Measurements from ENCODE around the gene ORAI3. TPM values are rescaled to one million over a fixed set of nuclear protein-coding genes. Genes with fewer than 3 reads are reported as not detected.

Gene ORAI3
- total RNA-seq, 1 experiment from 2014 or later: 8.7 TPM

- Histone ChIP-seq H3K27ac (no peak overlapping the region), H3K4me3 (no peak overlapping the region), H3K4me1 (replicated peaks) (no peaks in the 10 kb centered on the region; the same call in 1 of the 2 replicates), H3K27me3 (replicated peaks) (no peaks in the 10 kb centered on the region), H3K9me3 (replicated peaks) (no peaks in the 10 kb centered on the region), H3K36me3 (no peaks in the 10 kb centered on the region)
- DNase-seq (ENCODE audit: low read depth in 1 of 2, low spot score in 2 of 2): no peak
Measured at GRCh38 chr16:31003744-31004143, 54.9 kb downstream of the ORAI3 start.

Other genes starting within 250 kb of the ORAI3 start
- gene SRCAP, start 249.9 kb upstream of the ORAI3 start, total RNA-seq (2014; rRNA removed; shearing (Covaris generic)): 9.4 and 14.3 TPM in 2 replicates
- 35.3 and 39.0 TPM in 2 replicates for gene PHKG2, start 200.6 kb upstream of the ORAI3 start, total RNA-seq (2014; rRNA removed; shearing (Covaris generic))
- gene CFAP119, start 187.0 kb upstream of the ORAI3 start, total RNA-seq (2014; rRNA removed; shearing (Covaris generic)): 1.1 and 9.5 TPM in 2 replicates
- 70.7 and 103 TPM in 2 replicates for gene RNF40, start 186.7 kb upstream of the ORAI3 start, total RNA-seq (2014; rRNA removed; shearing (Covaris generic))
- gene ZNF629, start 161.9 kb upstream of the ORAI3 start, total RNA-seq (2014; rRNA removed; shearing (Covaris generic)): 13.2 and 19.6 TPM in 2 replicates
- gene BCL7C, start 55.0 kb upstream of the ORAI3 start, total RNA-seq (2014; rRNA removed; shearing (Covaris generic)): 52.8 and 58.5 TPM in 2 replicates
- 1.3 and 3.5 TPM in 2 replicates for gene CTF1, start 52.5 kb upstream of the ORAI3 start, total RNA-seq (2014; rRNA removed; shearing (Covaris generic))
- gene FBXL19, start 25.5 kb upstream of the ORAI3 start, total RNA-seq (2014; rRNA removed; shearing (Covaris generic)): 7.1 and 8.9 TPM in 2 replicates
- 0.60 and 2.2 TPM in 2 replicates for gene SETD1A, start 8.7 kb downstream of the ORAI3 start, total RNA-seq (2014; rRNA removed; shearing (Covaris generic))
- gene HSD3B7, start 36.1 kb downstream of the ORAI3 start, total RNA-seq (2014; rRNA removed; shearing (Covaris generic)): 4.1 and 7.8 TPM in 2 replicates
- 0.05 and 0.06 TPM in 2 replicates for gene STX1B, start 61.6 kb downstream of the ORAI3 start, total RNA-seq (2014; rRNA removed; shearing (Covaris generic))
- gene STX4, start 84.5 kb downstream of the ORAI3 start, total RNA-seq (2014; rRNA removed; shearing (Covaris generic)): 5.2 and 11.8 TPM in 2 replicates
- gene ZNF668, start 125.2 kb downstream of the ORAI3 start, total RNA-seq (2014; rRNA removed; shearing (Covaris generic)): 13.2 and 16.0 TPM in 2 replicates
- 6.7 and 13.3 TPM in 2 replicates for gene ZNF646, start 125.4 kb downstream of the ORAI3 start, total RNA-seq (2014; rRNA removed; shearing (Covaris generic))
- gene PRSS53, start 139.9 kb downstream of the ORAI3 start, total RNA-seq (2014; rRNA removed; shearing (Covaris generic)): 1.9 and 2.6 TPM in 2 replicates
- 119 and 140 TPM in 2 replicates for gene VKORC1, start 145.7 kb downstream of the ORAI3 start, total RNA-seq (2014; rRNA removed; shearing (Covaris generic))
- gene BCKDK, start 159.3 kb downstream of the ORAI3 start, total RNA-seq (2014; rRNA removed; shearing (Covaris generic)): 19.1 and 20.8 TPM in 2 replicates
- gene KAT8, start 168.6 kb downstream of the ORAI3 start, total RNA-seq (2014; rRNA removed; shearing (Covaris generic)): 32.3 and 45.2 TPM in 2 replicates
- gene PRSS8, start 186.7 kb downstream of the ORAI3 start, total RNA-seq (2014; rRNA removed; shearing (Covaris generic)): not detected in 2 replicates
- 0.18 and 0.38 TPM in 2 replicates for gene PRSS36, start 201.0 kb downstream of the ORAI3 start, total RNA-seq (2014; rRNA removed; shearing (Covaris generic))
- 32.0 and 37.5 TPM in 2 replicates for gene FUS, start 231.1 kb downstream of the ORAI3 start, total RNA-seq (2014; rRNA removed; shearing (Covaris generic))